ENCODE measurements around the gene PCCA.

The PCCA gene

DNA sequence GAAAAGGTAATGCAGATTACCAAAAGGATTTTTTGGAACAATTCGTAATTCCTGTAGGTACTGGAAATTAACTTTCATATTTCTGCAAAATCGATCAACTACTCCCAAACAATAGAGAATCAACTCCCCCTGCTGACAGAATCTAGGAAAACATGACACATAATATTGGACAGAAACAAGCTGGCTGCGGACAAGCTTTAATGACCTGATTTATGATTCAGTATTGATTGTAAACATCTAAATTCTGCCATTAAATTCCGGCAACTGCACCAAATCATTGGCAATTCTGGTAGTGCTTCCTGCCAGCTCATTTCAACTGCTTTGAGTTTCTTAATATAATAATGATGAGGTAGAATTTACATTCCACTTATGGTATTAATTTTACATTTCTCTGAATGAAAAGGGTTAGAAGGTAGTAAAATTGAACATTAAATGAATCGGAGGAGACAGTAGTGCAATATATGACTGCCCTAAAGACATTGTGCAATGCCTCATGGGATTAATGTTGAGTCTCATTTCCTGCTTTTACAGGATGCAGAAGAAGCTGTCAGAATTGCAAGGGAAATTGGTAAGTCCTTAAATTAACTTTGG lies 146.5 kb downstream of the PCCA start:
- Histone ChIP-seq H3F3A (ENCODE audit: insufficient read depth, low read length) (no peaks in the 10 kb centered on the region), H2AFZ (ENCODE audit: low read length) (no peak overlapping the region), H3K9me2 (ENCODE audit: low read depth, low read length) (no peaks in the 10 kb centered on the region), H3K4me1 (ENCODE audit: insufficient read depth, low read length, severe bottlenecking) (no peaks in the 10 kb centered on the region), H3K36me3 (ENCODE audit: insufficient read depth, low read length) (no peaks in the 10 kb centered on the region), H3K4me3 (ENCODE audit: low read depth, low read length, poor library complexity, severe bottlenecking) (no peak overlapping the region), H3K4me2 (ENCODE audit: low read length) (no peak overlapping the region), H4K20me1 (ENCODE audit: insufficient read depth, low read length) (no peaks in the 10 kb centered on the region), H3K27me3 (ENCODE audit: insufficient read depth, low read length) (no peaks in the 10 kb centered on the region), H3K9ac (ENCODE audit: low read length) (no peak overlapping the region), H3K79me2 (ENCODE audit: insufficient read depth, low read length) (no peaks in the 10 kb centered on the region), H3K27ac (ENCODE audit: low read depth, low read length, poor library complexity, severe bottlenecking) (no peak overlapping the region), H3K9me3 (ENCODE audit: low read length) (no peaks in the 10 kb centered on the region)
- TF ChIP-seq EZH2 (IDR thresholded peaks at IDR 0.05; ENCODE audit: borderline replicate concordance, low read length) (no peak), CTCF (IDR thresholded peaks at IDR 0.05; ENCODE audit: low read length) (peak; percentile 73)

- Histone ChIP-seq H3K79me2 (ENCODE audit: insufficient read depth, low read length) (no peaks in the 10 kb centered on the region), H2AFZ (ENCODE audit: low read length) (no peak overlapping the region), H3K27ac (ENCODE audit: low read depth, low read length, poor library complexity, severe bottlenecking) (no peak overlapping the region), H3K4me2 (ENCODE audit: low read length) (no peak overlapping the region), H3K4me3 (ENCODE audit: low read depth, low read length, poor library complexity, severe bottlenecking) (no peak overlapping the region), H3K9me3 (ENCODE audit: low read length) (no peaks in the 10 kb centered on the region), H3K4me1 (ENCODE audit: insufficient read depth, low read length, severe bottlenecking) (no peaks in the 10 kb centered on the region), H3K36me3 (ENCODE audit: insufficient read depth, low read length) (no peaks in the 10 kb centered on the region), H3F3A (ENCODE audit: insufficient read depth, low read length) (no peaks in the 10 kb centered on the region), H3K27me3 (ENCODE audit: insufficient read depth, low read length) (no peaks in the 10 kb centered on the region), H3K9me2 (ENCODE audit: low read depth, low read length) (no peaks in the 10 kb centered on the region), H4K20me1 (ENCODE audit: insufficient read depth, low read length) (no peaks in the 10 kb centered on the region), H3K9ac (ENCODE audit: low read length) (no peak overlapping the region)
- TF ChIP-seq EZH2 (IDR thresholded peaks at IDR 0.05; ENCODE audit: borderline replicate concordance, low read length) = no peak
- no peak for TF ChIP-seq CTCF (IDR thresholded peaks at IDR 0.05; ENCODE audit: low read length)
Observed at GRCh38 chr13:100240109-100240779, 151.4 kb downstream of the PCCA start.

DNA sequence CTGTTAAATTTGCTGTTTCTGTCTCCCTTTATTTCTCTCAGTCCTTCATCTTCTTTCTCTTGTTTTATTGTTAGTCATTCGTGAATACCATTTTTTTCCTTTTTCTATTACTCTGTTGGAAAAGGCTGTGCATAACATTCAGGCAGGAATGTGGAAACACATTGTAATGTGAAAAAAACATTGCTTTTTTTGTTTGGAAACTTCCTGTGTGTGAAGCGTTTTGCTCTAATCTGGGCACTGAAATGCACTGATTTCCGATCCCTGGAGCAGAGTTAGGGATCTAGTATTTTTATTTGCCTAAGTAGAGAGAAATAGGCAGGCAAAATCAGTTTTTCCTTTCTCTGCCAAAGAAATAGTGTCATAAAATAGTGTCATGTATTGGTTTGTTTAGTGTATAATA lies 155.5 kb downstream of the PCCA start:
- Histone ChIP-seq H3K4me2 (ENCODE audit: low read length) (no peak overlapping the region), H4K20me1 (ENCODE audit: insufficient read depth, low read length) (no peaks in the 10 kb centered on the region), H3K9ac (ENCODE audit: low read length) (no peak overlapping the region), H3F3A (ENCODE audit: insufficient read depth, low read length) (no peaks in the 10 kb centered on the region), H3K36me3 (ENCODE audit: insufficient read depth, low read length) (no peaks in the 10 kb centered on the region), H3K27ac (ENCODE audit: low read depth, low read length, poor library complexity, severe bottlenecking) (no peak overlapping the region), H3K4me1 (ENCODE audit: insufficient read depth, low read length, severe bottlenecking) (no peaks in the 10 kb centered on the region), H3K4me3 (ENCODE audit: low read depth, low read length, poor library complexity, severe bottlenecking) (no peak overlapping the region), H3K79me2 (ENCODE audit: insufficient read depth, low read length) (no peaks in the 10 kb centered on the region), H3K27me3 (ENCODE audit: insufficient read depth, low read length) (no peaks in the 10 kb centered on the region), H3K9me3 (ENCODE audit: low read length) (no peaks in the 10 kb centered on the region; the same call in 1 of the 2 replicates), H3K9me2 (ENCODE audit: low read depth, low read length) (no peaks in the 10 kb centered on the region), H2AFZ (ENCODE audit: low read length) (no peak overlapping the region)
- TF ChIP-seq CTCF (IDR thresholded peaks at IDR 0.05; ENCODE audit: low read length) (no peak), EZH2 (IDR thresholded peaks at IDR 0.05; ENCODE audit: borderline replicate concordance, low read length) (no peak)

Data from OCI-LY1 (cell line).